Glutamatergic neuron (in vitro differentiated cells): ENCODE results near the gene PRRT1B. TPM values are rescaled to one million over a fixed set of nuclear protein-coding genes. Genes with fewer than 3 reads are reported as not detected.

Source experiments
- DNase-seq: peaks from one replicate; pipeline ENCODE4 v3.0.0; 2022
- H3K27ac Mint-ChIP-seq: one replicate; pipeline ENCODE4 v1.8.0; 2020; ENCODE audit warnings: mild to moderate bottlenecking, mixed read lengths, inconsistent platforms; ENCODE audit not compliant: unreplicated experiment
- H3K27me3 Mint-ChIP-seq: one replicate; pipeline ENCODE4 v1.8.0; 2020; ENCODE audit warnings: mild to moderate bottlenecking, moderate library complexity, mixed read lengths, inconsistent platforms; ENCODE audit not compliant: unreplicated experiment
- H3K36me3 Mint-ChIP-seq: one replicate; pipeline ENCODE4 v1.8.0; 2020; ENCODE audit warnings: mild to moderate bottlenecking, mixed read lengths, inconsistent platforms; ENCODE audit not compliant: unreplicated experiment
- H3K4me1 Mint-ChIP-seq: one replicate; pipeline ENCODE4 v1.8.0; 2020; ENCODE audit warnings: mild to moderate bottlenecking, low read depth, mixed read lengths, inconsistent platforms; ENCODE audit not compliant: unreplicated experiment
- H3K4me3 Mint-ChIP-seq: one replicate; pipeline ENCODE4 v1.8.0; 2020; ENCODE audit warnings: mild to moderate bottlenecking, mixed read lengths, inconsistent platforms; ENCODE audit not compliant: unreplicated experiment
- H3K9me3 Mint-ChIP-seq: one replicate; pipeline ENCODE4 v1.8.0; 2020; ENCODE audit warnings: mild to moderate bottlenecking, moderate library complexity, mixed read lengths, inconsistent platforms; ENCODE audit not compliant: unreplicated experiment
- CTCF ChIP-seq: fragments of 200-600 bp; sonication (generic); IDR thresholded peaks from one replicate; pipeline ENCODE4 v1.5.0; 2021; ENCODE audit not compliant: partially characterized antibody, unreplicated experiment
- total RNA-seq: library from RNA; stranded (reverse); fragmentation: NEBNext Ultra II Directional; extraction: Animal tissue kit (Norgen Biotek cat#: 25700); gene quantifications from one replicate; pipeline ENCODE4 v1.2.1, GENCODE V29; 2021; ENCODE audit not compliant: unreplicated experiment

PRRT1B gene
- total RNA-seq, 1 donor from 2014 or later = not detected

GRCh38 chr9:131524665-131525315 is 20.5 kb upstream of the PRRT1B start:
- H3K27me3 Mint-ChIP-seq = peaks cover 6% of the 10 kb centered on the region
- DNase-seq = no peak
- peaks cover 3% of the 10 kb centered on the region for H3K9me3 Mint-ChIP-seq
- H3K27ac Mint-ChIP-seq = peak overlapping the region; percentile 43
- H3K4me1 Mint-ChIP-seq = no peaks in the 10 kb centered on the region
- no peak overlapping the region for H3K4me3 Mint-ChIP-seq
- no peaks in the 10 kb centered on the region for H3K36me3 Mint-ChIP-seq
- TF ChIP-seq CTCF = no peak

- Mint-ChIP-seq H3K27me3 (peaks cover 6% of the 10 kb centered on the region), H3K27ac (no peak overlapping the region), H3K36me3 (no peaks in the 10 kb centered on the region), H3K4me1 (peaks cover 2% of the 10 kb centered on the region), H3K9me3 (peaks cover 3% of the 10 kb centered on the region), H3K4me3 (no peak overlapping the region)
- DNase-seq = no peak
- TF ChIP-seq CTCF = no peak
Measured at GRCh38 chr9:131525643-131526565, 19.4 kb upstream of the PRRT1B start.

GRCh38 chr9:131528186-131528585 is 17.1 kb upstream of the PRRT1B start:
- Mint-ChIP-seq H3K9me3 (peaks cover 1% of the 10 kb centered on the region), H3K27me3 (peaks cover 6% of the 10 kb centered on the region), H3K4me1 (peaks cover 2% of the 10 kb centered on the region), H3K4me3 (no peak overlapping the region), H3K36me3 (no peaks in the 10 kb centered on the region), H3K27ac (peak overlapping the region; percentile 39)
- DNase-seq = no peak
- TF ChIP-seq CTCF = no peak

GRCh38 chr9:131528886-131529505 is 16.3 kb upstream of the PRRT1B start:
- no peak for DNase-seq
- peaks cover 6% of the 10 kb centered on the region for H3K27me3 Mint-ChIP-seq
- H3K4me3 Mint-ChIP-seq = no peak overlapping the region
- no peak for TF ChIP-seq CTCF
- peak overlapping the region; percentile 39 for H3K27ac Mint-ChIP-seq
- H3K9me3 Mint-ChIP-seq = peaks cover 1% of the 10 kb centered on the region
- no peaks in the 10 kb centered on the region for H3K36me3 Mint-ChIP-seq
- H3K4me1 Mint-ChIP-seq = peaks cover 2% of the 10 kb centered on the region
